Esophagus (tissue), 2 donors: ENCODE results near the gene COL5A3. TPM values are rescaled to one million over a fixed set of nuclear protein-coding genes. Genes with fewer than 3 reads are reported as not detected.

Experiments
- H3K27ac ChIP-seq, 2 donors: one replicate each; pipeline ENCODE4 v1.5.1; 2013; ENCODE audit warnings: low read depth in 2 of 2, mild to moderate bottlenecking in 2 of 2, inconsistent platforms in 1 of 2, low read length in 1 of 2, moderate library complexity in 1 of 2
- H3K27me3 ChIP-seq, 2 donors: one replicate each; pipeline ENCODE4 v1.6.1; 2013; ENCODE audit warnings: low read length in 2 of 2, control low read depth in 1 of 2, mild to moderate bottlenecking in 1 of 2; ENCODE audit not compliant: insufficient read depth in 2 of 2, control insufficient read depth in 1 of 2
- H3K36me3 ChIP-seq, 2 donors: one replicate each; pipeline ENCODE4 v1.6.1; 2013; ENCODE audit warnings: low read length in 1 of 2; ENCODE audit not compliant: control insufficient read depth in 2 of 2, insufficient read depth in 2 of 2
- H3K4me1 ChIP-seq, 2 donors: one replicate each; pipeline ENCODE4 v1.6.1; 2013; ENCODE audit warnings: low read length in 1 of 2; ENCODE audit not compliant: control insufficient read depth in 2 of 2, insufficient read depth in 2 of 2
- H3K4me3 ChIP-seq, 2 donors: one replicate each; pipeline ENCODE4 v1.5.1; 2013; ENCODE audit warnings: low read length in 2 of 2, mild to moderate bottlenecking in 2 of 2, low read depth in 1 of 2, moderate library complexity in 1 of 2
- H3K9me3 ChIP-seq, 2 donors: one replicate each; pipeline ENCODE4 v1.6.1; 2013; ENCODE audit warnings: mild to moderate bottlenecking in 2 of 2, low read depth in 1 of 2, low read length in 1 of 2, moderate library complexity in 1 of 2; ENCODE audit not compliant: control insufficient read depth in 2 of 2, insufficient read depth in 1 of 2
- WGBS, 2 donors: extraction: QIAGEN DNeasy Blood & Tissue Kit; methylation state at CpG; one replicate each; pipeline ENCODE4 v1.1.7; 2013; 5-methylcytosine and 5-hydroxymethylcytosine counted together
- polyA plus RNA-seq, 2 donors: library from polyadenylated mRNA; stranded (reverse); fragments of 200-250 nt; gene quantifications; one replicate each; pipeline ENCODE4 v1.2.3, GENCODE V29; 2013
- donor health status: healthy with polysubstance abuse.
- donor health status: Bipolar disorder and iron deficiency.

The COL5A3 gene
- 1 to 10 TPM; 5.6 to 6.8 TPM for polyA plus RNA-seq

DNA sequence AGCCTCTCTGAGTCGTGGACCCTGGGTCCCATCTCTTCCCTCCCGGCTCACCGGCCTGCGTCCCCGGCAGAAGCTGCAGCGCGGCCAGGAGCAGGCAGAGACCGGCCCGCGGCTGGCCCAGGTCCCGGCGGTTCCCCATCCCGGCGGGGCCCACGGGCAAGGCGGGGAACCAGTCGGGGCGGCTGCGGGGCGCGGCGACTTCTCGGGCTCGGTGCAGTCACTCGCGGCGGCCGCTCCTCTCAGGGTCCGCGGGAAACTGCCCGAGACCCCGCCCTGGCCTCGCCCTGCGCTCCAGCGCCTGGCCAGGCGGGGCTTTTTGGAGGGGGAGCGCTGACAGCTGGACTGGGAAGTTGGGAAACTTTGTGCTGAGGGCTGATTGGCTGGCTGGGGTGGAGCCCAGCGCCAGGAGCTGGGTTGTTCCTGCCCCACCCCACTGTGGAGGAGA, at the start of gene COL5A3:
Gene COL5A3 (minus strand): TSS at position 258 of the 445 bp plus-strand sequence. CDS start 119 bp downstream, at position 139.
- H3K27ac ChIP-seq, result peak within 1 kb of the TSS; percentile 58 to 78
- H3K27me3 ChIP-seq, result no peaks in the 10 kb centered on the region
- 0 to 1% methylated on average over 34 to 38 of the region's 38 CpGs for WGBS, 2 donors
- peak within 1 kb of the TSS; percentile 34 to 40 for H3K4me3 ChIP-seq
- no peaks in the 10 kb centered on the region for H3K36me3 ChIP-seq
- peaks cover 6 to 24% of the 10 kb centered on the region in 2 donors for H3K4me1 ChIP-seq
- H3K9me3 ChIP-seq, result no peaks in the 10 kb centered on the region

- H3K4me1 ChIP-seq, result no peaks in the 10 kb centered on the region
- H3K27me3 ChIP-seq, result no peaks in the 10 kb centered on the region
- no peaks in the 10 kb centered on the region for H3K36me3 ChIP-seq
- no peaks in the 10 kb centered on the region for H3K9me3 ChIP-seq
- WGBS, 2 donors, result 65 to 76% methylated on average over 21 of the region's 21 CpGs
- H3K27ac ChIP-seq, result no peak overlapping the region
- no peak overlapping the region for H3K4me3 ChIP-seq
These were observed 42.5 kb upstream of the COL5A3 start for GRCh38 chr19:10052602-10053360.

DNA sequence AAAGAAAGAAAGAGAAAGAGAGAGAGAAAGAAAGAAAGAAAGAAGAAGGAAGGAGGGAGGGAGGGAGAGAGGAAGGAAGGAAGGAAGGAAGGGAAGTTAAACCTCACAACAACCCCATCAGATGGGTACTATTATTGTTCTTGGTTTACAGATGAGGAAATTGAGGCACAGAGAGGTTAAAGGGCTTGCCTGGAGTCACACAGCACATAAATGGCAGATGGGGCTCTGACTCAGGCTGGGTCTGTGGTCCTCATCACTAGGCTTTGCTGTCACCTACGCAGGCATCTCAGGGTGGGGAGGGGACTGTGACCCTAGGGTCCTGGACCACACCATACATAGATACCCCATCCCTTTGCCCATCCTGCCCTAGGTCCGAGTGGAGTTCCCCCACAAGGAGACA, 39.3 kb upstream of the COL5A3 start:
- H3K27ac ChIP-seq, result no peak overlapping the region
- H3K27me3 ChIP-seq, result no peaks in the 10 kb centered on the region
- H3K9me3 ChIP-seq, result peaks cover 0 to 16% of the 10 kb centered on the region in 2 donors
- 60 to 67% methylated on average over 2 of the region's 2 CpGs for WGBS, 2 donors
- H3K36me3 ChIP-seq, result no peaks in the 10 kb centered on the region
- no peak overlapping the region for H3K4me3 ChIP-seq
- no peaks in the 10 kb centered on the region for H3K4me1 ChIP-seq

GRCh38 chr19:10045371-10045770, 35.1 kb upstream of the COL5A3 start:
- WGBS, 2 donors, result 43 to 52% methylated on average over 1 of the region's 1 CpG
- no peaks in the 10 kb centered on the region for H3K27me3 ChIP-seq
- H3K4me1 ChIP-seq, result no peaks in the 10 kb centered on the region
- peaks cover 22 to 35% of the 10 kb centered on the region in 2 donors for H3K9me3 ChIP-seq
- H3K4me3 ChIP-seq, result no peak overlapping the region
- no peaks in the 10 kb centered on the region for H3K36me3 ChIP-seq
- no peak overlapping the region for H3K27ac ChIP-seq

- Histone ChIP-seq H3K27ac (no peak overlapping the region), H3K36me3 (no peaks in the 10 kb centered on the region), H3K9me3 (peaks cover 22 to 35% of the 10 kb centered on the region in 2 donors), H3K4me1 (no peaks in the 10 kb centered on the region), H3K27me3 (no peaks in the 10 kb centered on the region), H3K4me3 (no peak overlapping the region)
- WGBS, 2 donors, result 86 to 90% methylated on average over 1 of the region's 1 CpG
These were observed 34.1 kb upstream of the COL5A3 start for GRCh38 chr19:10044390-10044789.

GRCh38 chr19:10043286-10043927, 33.1 kb upstream of the COL5A3 start:
- Histone ChIP-seq H3K9me3 (peaks cover 22 to 35% of the 10 kb centered on the region in 2 donors), H3K4me3 (no peak overlapping the region), H3K27me3 (no peaks in the 10 kb centered on the region), H3K4me1 (no peaks in the 10 kb centered on the region), H3K27ac (no peak overlapping the region), H3K36me3 (no peaks in the 10 kb centered on the region)
- 69 to 81% methylated on average over 4 of the region's 4 CpGs for WGBS, 2 donors

- no peak overlapping the region for H3K4me3 ChIP-seq
- no peak overlapping the region for H3K27ac ChIP-seq
- H3K36me3 ChIP-seq, result no peaks in the 10 kb centered on the region
- WGBS, 2 donors, result 63 to 68% methylated on average over 5 of the region's 5 CpGs
- no peaks in the 10 kb centered on the region for H3K27me3 ChIP-seq
- H3K4me1 ChIP-seq, result no peaks in the 10 kb centered on the region
- H3K9me3 ChIP-seq, result peaks cover 8 to 16% of the 10 kb centered on the region in 2 donors
These were observed 27.5 kb upstream of the COL5A3 start for GRCh38 chr19:10037809-10038208.

- peaks cover 3 to 13% of the 10 kb centered on the region in 2 donors for H3K9me3 ChIP-seq
- no peaks in the 10 kb centered on the region for H3K4me1 ChIP-seq
- H3K27ac ChIP-seq, result no peak overlapping the region
- no peak overlapping the region for H3K4me3 ChIP-seq
- H3K27me3 ChIP-seq, result no peaks in the 10 kb centered on the region
- no peaks in the 10 kb centered on the region for H3K36me3 ChIP-seq
- WGBS, 2 donors, result 59 to 61% methylated on average over 4 of the region's 4 CpGs
These were observed 27.1 kb upstream of the COL5A3 start for GRCh38 chr19:10037367-10037766.

DNA sequence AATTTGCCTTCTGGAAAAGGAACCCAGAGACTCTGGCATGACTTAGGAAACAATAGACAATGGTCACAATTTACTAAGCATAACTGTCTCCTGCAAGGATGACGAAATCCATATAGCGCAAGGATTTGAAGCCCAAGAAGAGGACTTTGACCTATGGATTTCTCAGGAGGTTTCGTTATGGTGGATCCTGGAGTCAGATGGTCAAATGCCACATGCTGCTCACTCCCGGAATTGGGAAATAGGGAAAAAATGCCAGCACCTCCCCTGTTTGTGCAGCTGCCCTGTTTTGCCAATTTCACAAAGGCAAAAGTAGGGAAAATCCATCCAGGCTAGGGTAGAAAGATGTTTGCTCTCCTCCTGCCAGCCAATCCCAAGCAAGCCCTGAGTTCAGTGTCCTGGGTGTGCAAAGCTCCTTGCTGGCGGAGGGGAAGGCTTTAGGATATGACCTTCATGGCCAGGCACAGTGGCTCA, 26.3 kb upstream of the COL5A3 start:
- no peak overlapping the region for H3K27ac ChIP-seq
- peaks cover 2 to 11% of the 10 kb centered on the region in 2 donors for H3K9me3 ChIP-seq
- no peaks in the 10 kb centered on the region for H3K27me3 ChIP-seq
- WGBS, 2 donors, result 47 to 58% methylated on average over 5 of the region's 5 CpGs
- H3K4me3 ChIP-seq, result no peak overlapping the region
- H3K36me3 ChIP-seq, result no peaks in the 10 kb centered on the region
- no peaks in the 10 kb centered on the region for H3K4me1 ChIP-seq
